ENCODE results near the gene CKS1B. TPM values are rescaled to one million over a fixed set of nuclear protein-coding genes. Genes with fewer than 3 reads are reported as not detected.

The CKS1B gene
- total and polyA plus RNA-seq, 9 of the 15 experiments (the other 6 are each of a cell fraction or from before 2014, with no cell fraction given) = 215 to 1,103 (median 460) TPM

DNA sequence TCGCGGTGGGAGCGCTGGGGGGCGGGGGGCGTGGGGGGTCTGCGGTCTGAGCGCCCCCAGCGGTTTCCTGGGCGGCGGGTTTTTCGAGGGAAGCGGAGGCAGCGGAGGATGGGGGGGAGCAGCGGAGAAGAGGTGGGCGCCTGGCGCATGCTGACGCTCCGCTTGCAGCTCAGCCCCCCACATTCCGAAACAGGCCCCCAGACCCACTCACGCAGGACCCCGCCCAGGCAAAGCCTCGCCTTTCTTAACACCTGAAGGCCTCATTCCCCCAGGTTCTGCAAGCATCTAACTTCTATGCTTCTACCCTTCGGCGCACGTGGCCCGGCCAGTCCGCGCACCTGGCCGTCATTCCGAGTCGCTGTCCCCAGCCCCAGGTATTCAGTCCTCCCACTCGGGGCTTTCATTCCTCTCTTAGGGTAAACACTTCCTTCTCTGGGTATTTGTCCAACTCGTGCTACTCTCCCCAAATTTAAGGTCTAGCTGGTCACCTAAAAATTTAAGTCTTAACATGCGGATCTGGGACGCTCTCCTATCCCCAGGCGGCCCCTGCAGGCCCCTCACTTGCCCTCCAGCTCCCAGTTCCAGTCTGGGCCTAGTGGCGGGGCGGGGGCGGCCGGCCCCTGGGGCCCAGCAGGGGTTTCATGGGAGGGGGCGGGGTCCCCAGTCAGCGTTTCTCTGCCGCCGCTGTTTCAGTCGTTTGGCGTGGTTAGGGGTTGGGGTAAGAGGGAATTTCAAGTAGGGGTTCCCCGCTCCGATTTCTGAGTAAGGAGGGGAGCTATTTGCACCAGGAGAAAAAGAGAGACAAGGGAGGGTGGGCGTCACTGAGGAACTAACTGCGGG lies 25.3 kb downstream of the CKS1B start:
- Histone ChIP-seq H3K4me1 (replicated peaks in 1 of 2; ENCODE audit: control insufficient read depth in 2 of 2, insufficient read depth in 2 of 2, low read length in 2 of 2) (peaks cover 31 to 59% of the 10 kb centered on the region in 2 experiments), H3K36me3 (ENCODE audit: control insufficient read depth, insufficient read depth, low read length) (peaks cover 6% of the 10 kb centered on the region; the same call in 2 of the 3 replicates)
- in situ Hi-C loops (cut with MboI) = no loop called here
- no peak for TF ChIP-seq KLF6 (CRISPR knock-in tag; IDR thresholded peaks at IDR 0.05; ENCODE audit: borderline replicate concordance)
- TF ChIP-seq NR2C1 (IDR thresholded peaks at IDR 0.05) = no peak
- TF ChIP-seq NR2C1 (tag; IDR thresholded peaks at IDR 0.05) = no peak
- TF ChIP-seq ZKSCAN1 (IDR thresholded peaks at IDR 0.05; ENCODE audit: low read depth, low read length) = no peak
- TF ChIP-seq DMBX1 (CRISPR knock-in tag; IDR thresholded peaks at IDR 0.05; ENCODE audit: borderline replicate concordance) = peak; percentile 53; the same call in 1 of the 2 replicates
- TF ChIP-seq ZNF644 (tag; IDR thresholded peaks at IDR 0.05; ENCODE audit: low read depth) = no peak
- peak; percentile 98 for TF ChIP-seq MGA (IDR thresholded peaks at IDR 0.05)
- no peak for TF ChIP-seq CTBP1 (IDR thresholded peaks at IDR 0.05; ENCODE audit: borderline replicate concordance)
- no peak for TF ChIP-seq MTA3 (IDR thresholded peaks at IDR 0.05; ENCODE audit: borderline replicate concordance)

More for the DNA sequence above, 25.3 kb downstream of the CKS1B start:
- peak; percentile 29 for FAIRE-seq
- peak overlapping the region; percentile 70 for H2AFZ ChIP-seq (ENCODE audit: low read depth, low read length)
- WGBS (ENCODE audit: insufficient coverage, low coverage, missing lambda C conversion rate) = 1% methylated on average over 25 of the region's 50 CpGs
- DNase-seq (ENCODE audit: extremely low read depth in 1 of 4, low spot score in 3 of 4) = peak; percentile 78 to 85 (median 79)
- H3K79me2 ChIP-seq (ENCODE audit: control insufficient read depth, insufficient read depth, low read length) = peaks cover 29% of the 10 kb centered on the region
- H3K9ac ChIP-seq (ENCODE audit: insufficient read depth in 1 of 2, low read depth in 2 of 2, low read length in 2 of 2) = peak overlapping the region; percentile 90 to 96
- POLR2A ChIA-PET = interaction anchor here (0.6 to 8.2 kb wide), 16 partner anchors 11 to 1073 kb away, joined by 3 to 80 read pairs (median 4); partner anchors contain the start of genes FLAD1 and SHC1
- H3K27me3 ChIP-seq (ENCODE audit: control insufficient read depth in 2 of 2, insufficient read depth in 2 of 2, low read length in 2 of 2) = no peaks in the 10 kb centered on the region
- H4K20me1 ChIP-seq (replicated peaks; ENCODE audit: control insufficient read depth, insufficient read depth, low read length) = no peaks in the 10 kb centered on the region
- BruUV-seq (replicated peaks) = no TSS peak
- H3K9me3 ChIP-seq (replicated peaks; ENCODE audit: control insufficient read depth, insufficient read depth, low read depth, low read length) = no peaks in the 10 kb centered on the region
- peak overlapping the region; percentile 71 for H3K4me3 ChIP-seq
- peak overlapping the region; percentile 97 for H3K27ac ChIP-seq (ENCODE audit: extremely low read depth, low read depth, low read length)
- peak overlapping the region; percentile 98 for H3K4me2 ChIP-seq (ENCODE audit: insufficient read depth, low read length)
- ATAC-seq = peak; percentile 18
- intact Hi-C loops (cut with micrococcal nuclease) = loop anchor here (2.0 to 5.0 kb wide), 4 partner anchors 39 to 442 kb away; partner anchors contain the start of genes EFNA3, PYGO2 and UBE2Q1
- CTCF ChIA-PET (ENCODE audit: low intra/inter-chr PET ratio) = interaction anchor here (0.7 to 1.8 kb wide), 6 partner anchors 17 to 1489 kb away, joined by 3 to 6 read pairs (median 4); partner anchors contain the start of gene FLAD1
- H3K9me1 ChIP-seq (ENCODE audit: control insufficient read depth, insufficient read depth, low read length) = no peaks in the 10 kb centered on the region
